ENCODE results near the gene ITGA3.

GRCh38 chr17:50091918-50092285 is 36.0 kb downstream of the ITGA3 start:
- TF ChIP-seq CTCF (IDR thresholded peaks at IDR 0.05): no peak
- TF ChIP-seq POLR2AphosphoS5 (IDR thresholded peaks at IDR 0.05; ENCODE audit: insufficient read depth in 1 of 2, low read depth in 1 of 2): no peak
